ENCODE measurements around the gene DNAJC15.
A peak's percentile ranks its signal among the peaks of the same experiment; 100 is the strongest.
"Not testable (repeated sequence)": the region's sequence is repeated elsewhere in the genome, so short reads cannot be mapped to it uniquely, and the experiment has no call there.

DNAJC15 gene

GRCh38 chr13:43041369-43041921 lies 18.1 kb downstream of the DNAJC15 start:
- no peaks in the 10 kb centered on the region for H3K27me3 ChIP-seq (replicated peaks; ENCODE audit: control insufficient read depth, insufficient read depth, low read length)
- no peak overlapping the region for H3K4me3 ChIP-seq (replicated peaks; ENCODE audit: low read depth, low read length)
- peaks cover 3% of the 10 kb centered on the region for H3K36me3 ChIP-seq (ENCODE audit: control insufficient read depth, insufficient read depth, low read length)
- TF ChIP-seq CTCF (IDR thresholded peaks at IDR 0.05; ENCODE audit: insufficient read depth, low read length, poor library complexity, severe bottlenecking), result no peak
- no peak for DNase-seq (ENCODE audit: extremely low read depth, insufficient read length)

GRCh38 chr13:43042410-43042921 lies 19.1 kb downstream of the DNAJC15 start:
- no peak for TF ChIP-seq CTCF (IDR thresholded peaks at IDR 0.05; ENCODE audit: insufficient read depth, low read length, poor library complexity, severe bottlenecking)
- Histone ChIP-seq H3K27me3 (replicated peaks; ENCODE audit: control insufficient read depth, insufficient read depth, low read length) (no peaks in the 10 kb centered on the region), H3K36me3 (ENCODE audit: control insufficient read depth, insufficient read depth, low read length) (no peaks in the 10 kb centered on the region; the same call in 1 of the 2 replicates), H3K4me3 (replicated peaks; ENCODE audit: low read depth, low read length) (no peak overlapping the region)
- no peak for DNase-seq (ENCODE audit: extremely low read depth, insufficient read length)

GRCh38 chr13:43044720-43045301 lies 21.4 kb downstream of the DNAJC15 start:
- peak overlapping the region; percentile 26; the same call in 1 of the 2 replicates for H3K4me3 ChIP-seq (replicated peaks; ENCODE audit: low read depth, low read length)
- no peak for TF ChIP-seq CTCF (IDR thresholded peaks at IDR 0.05; ENCODE audit: insufficient read depth, low read length, poor library complexity, severe bottlenecking)

GRCh38 chr13:43045302-43045773 lies 22.0 kb downstream of the DNAJC15 start:
- H3K27me3 ChIP-seq (replicated peaks; ENCODE audit: control insufficient read depth, insufficient read depth, low read length); H3K36me3 ChIP-seq (ENCODE audit: control insufficient read depth, insufficient read depth, low read length): not testable (repeated sequence)
- DNase-seq (ENCODE audit: extremely low read depth, insufficient read length), result peak; percentile 61
- peak overlapping the region; percentile 26; the same call in 1 of the 2 replicates for H3K4me3 ChIP-seq (replicated peaks; ENCODE audit: low read depth, low read length)

More at GRCh38 chr13:43044720-43045301, 21.4 kb downstream of the DNAJC15 start:
- DNase-seq (ENCODE audit: extremely low read depth, insufficient read length), result no peak
- Histone ChIP-seq H3K36me3 (ENCODE audit: control insufficient read depth, insufficient read depth, low read length) (no peaks in the 10 kb centered on the region; the same call in 1 of the 2 replicates), H3K27me3 (replicated peaks; ENCODE audit: control insufficient read depth, insufficient read depth, low read length) (no peaks in the 10 kb centered on the region)

- no peak overlapping the region for H3K4me3 ChIP-seq (replicated peaks; ENCODE audit: low read depth, low read length)
- no peak for DNase-seq (ENCODE audit: extremely low read depth, insufficient read length)
- no peak for TF ChIP-seq CTCF (IDR thresholded peaks at IDR 0.05; ENCODE audit: insufficient read depth, low read length, poor library complexity, severe bottlenecking)
- no peaks in the 10 kb centered on the region for H3K27me3 ChIP-seq (replicated peaks; ENCODE audit: control insufficient read depth, insufficient read depth, low read length)
- H3K36me3 ChIP-seq (ENCODE audit: control insufficient read depth, insufficient read depth, low read length), result no peaks in the 10 kb centered on the region; the same call in 1 of the 2 replicates
Observed at GRCh38 chr13:43046259-43046658, 22.9 kb downstream of the DNAJC15 start.
